Mucosa of stomach (tissue), 1 donor: Measurements from ENCODE around the gene LDOC1.
"Not testable (repeated sequence)": the region's sequence is repeated elsewhere in the genome, so short reads cannot be mapped to it uniquely, and the experiment has no call there.

Source experiments
- H3K27me3 ChIP-seq: one replicate; pipeline ENCODE4 v1.7.0; 2013; ENCODE audit warnings: mild to moderate bottlenecking, low read length; ENCODE audit not compliant: control insufficient read depth, insufficient read depth
- H3K36me3 ChIP-seq: one replicate; pipeline ENCODE4 v1.7.0; 2013; ENCODE audit warnings: low read length; ENCODE audit not compliant: control insufficient read depth, insufficient read depth
- H3K4me1 ChIP-seq: one replicate; pipeline ENCODE4 v1.7.0; 2013; ENCODE audit warnings: mild to moderate bottlenecking, low read length; ENCODE audit not compliant: control insufficient read depth, insufficient read depth
- H3K4me3 ChIP-seq: one replicate; pipeline ENCODE4 v1.7.0; 2013; ENCODE audit warnings: low read length
- H3K9ac ChIP-seq: one replicate; pipeline ENCODE4 v1.7.0; 2013; ENCODE audit warnings: mild to moderate bottlenecking, low read length, moderate library complexity
- H3K9me3 ChIP-seq: one replicate; pipeline ENCODE4 v1.7.0; 2013; ENCODE audit warnings: mild to moderate bottlenecking, low read length, moderate library complexity; ENCODE audit not compliant: control insufficient read depth
- donor health status: Pancreatic carcinoma.

LDOC1 gene

DNA sequence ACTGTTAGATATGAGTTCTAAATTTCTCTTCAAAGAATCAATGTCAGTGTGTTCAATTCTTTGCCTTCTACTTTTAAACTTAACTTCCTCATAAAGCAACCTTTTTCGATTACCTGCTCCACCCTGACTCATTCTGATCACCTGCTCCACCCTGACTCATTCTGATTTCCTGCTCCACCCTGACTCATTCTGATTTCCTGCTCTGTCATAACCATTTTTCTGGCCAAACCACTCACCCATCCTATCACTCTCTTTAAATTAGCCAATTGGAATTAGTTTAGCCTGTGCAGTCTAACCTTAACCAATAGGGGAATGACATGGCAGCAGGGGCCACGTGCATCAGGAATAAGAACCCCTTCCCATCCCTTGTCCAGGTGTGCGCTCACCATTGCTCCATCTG is 21.7 kb downstream of the LDOC1 start:
- H3K27me3 ChIP-seq, H3K9ac ChIP-seq, H3K9me3 ChIP-seq, H3K36me3 ChIP-seq, H3K4me1 ChIP-seq, H3K4me3 ChIP-seq: not testable (repeated sequence)

DNA sequence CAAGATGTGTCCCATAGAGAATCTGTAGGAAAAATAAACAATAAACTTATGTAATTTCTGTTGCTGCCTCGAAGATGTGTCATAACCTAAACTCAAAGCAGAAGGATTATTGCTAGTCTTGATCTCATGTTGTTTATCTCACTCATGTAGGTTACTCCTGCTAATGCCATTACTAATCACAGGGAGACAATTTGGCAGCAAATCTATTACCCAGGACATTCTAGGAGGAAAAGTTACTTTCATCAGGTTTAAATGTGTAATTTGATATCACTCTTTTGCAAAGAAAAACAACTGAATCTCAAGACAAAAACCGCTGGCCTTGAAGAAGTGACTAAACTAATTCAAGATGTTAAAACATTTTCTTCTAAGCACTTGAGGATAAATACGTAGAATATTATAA is 34.0 kb downstream of the LDOC1 start:
- Histone ChIP-seq H3K4me3 (no peak overlapping the region), H3K36me3 (no peaks in the 10 kb centered on the region), H3K4me1 (no peaks in the 10 kb centered on the region), H3K27me3 (no peaks in the 10 kb centered on the region), H3K9ac (no peak overlapping the region), H3K9me3 (no peaks in the 10 kb centered on the region)

DNA sequence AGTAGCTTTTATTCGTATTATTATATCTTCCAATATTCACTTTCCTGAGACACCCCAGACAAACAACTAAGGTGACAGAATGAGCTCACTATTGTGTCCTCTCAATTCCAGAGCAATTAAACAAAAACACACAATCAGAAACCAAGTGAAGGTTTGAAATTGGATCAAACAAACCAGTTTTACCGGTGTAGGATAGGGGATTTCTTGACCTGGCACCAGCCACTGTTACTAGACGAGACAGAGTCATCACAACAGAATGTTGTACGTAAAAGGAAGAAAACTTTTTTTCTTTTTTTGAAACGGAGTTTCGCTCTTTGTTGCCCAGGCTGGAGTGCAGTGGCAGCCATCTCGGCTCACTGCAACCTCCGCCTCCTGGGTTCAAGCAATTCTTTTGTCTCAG is 43.7 kb downstream of the LDOC1 start:
- Histone ChIP-seq H3K4me1 (no peaks in the 10 kb centered on the region), H3K9ac (no peak overlapping the region), H3K36me3 (no peaks in the 10 kb centered on the region)

DNA sequence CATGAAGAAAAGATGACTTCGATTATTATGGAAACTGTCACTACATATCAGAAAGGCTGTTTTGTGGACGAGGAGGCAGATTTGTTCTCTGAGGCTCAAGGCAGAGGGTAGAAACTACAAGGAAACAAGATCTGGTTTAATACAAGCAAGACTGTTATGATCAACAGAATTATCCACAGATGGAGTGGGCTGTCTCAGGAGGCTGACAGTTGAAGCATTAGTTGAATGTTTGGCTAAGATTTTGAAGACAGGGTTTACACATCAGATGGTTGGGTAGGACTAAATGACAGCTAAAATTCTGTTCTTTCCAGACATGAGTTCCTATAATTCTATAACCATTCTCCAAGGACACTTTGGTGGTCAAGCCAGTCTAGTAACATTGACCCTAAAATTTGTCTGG is 49.8 kb downstream of the LDOC1 start:
- H3K9ac ChIP-seq = no peak overlapping the region
- no peaks in the 10 kb centered on the region for H3K4me1 ChIP-seq
- no peaks in the 10 kb centered on the region for H3K9me3 ChIP-seq
- H3K4me3 ChIP-seq = no peak overlapping the region
- no peaks in the 10 kb centered on the region for H3K36me3 ChIP-seq
- H3K27me3 ChIP-seq = no peaks in the 10 kb centered on the region

More for the DNA sequence above, 43.7 kb downstream of the LDOC1 start:
- Histone ChIP-seq H3K9me3 (no peaks in the 10 kb centered on the region), H3K27me3 (no peaks in the 10 kb centered on the region), H3K4me3 (no peak overlapping the region)
